ENCODE data around the gene RABGAP1L. TPM values are rescaled to one million over a fixed set of nuclear protein-coding genes. Genes with fewer than 3 reads are reported as not detected.

The RABGAP1L gene
- total RNA-seq, 1 donor from 2014 or later: 30.3 TPM

- Histone ChIP-seq H3K9me3 (ENCODE audit: control insufficient read depth in 3 of 3, low read length in 3 of 3) (no peaks in the 10 kb centered on the region), H3K36me3 (ENCODE audit: control insufficient read depth in 3 of 3, insufficient read depth in 3 of 3, low read length in 3 of 3) (peaks cover 3 to 9% (median 7%) of the 10 kb centered on the region in 3 donors)
Observed at GRCh38 chr1:174284052-174284451, 124.7 kb downstream of the RABGAP1L start.

GRCh38 chr1:174286042-174286441 is 126.7 kb downstream of the RABGAP1L start:
- H3K36me3 ChIP-seq (ENCODE audit: control insufficient read depth in 3 of 3, insufficient read depth in 3 of 3, low read length in 3 of 3): peaks cover 3 to 9% (median 7%) of the 10 kb centered on the region in 3 donors
- H3K27ac ChIP-seq (ENCODE audit: low read depth, low read length): no peak overlapping the region
- no peaks in the 10 kb centered on the region for H3K27me3 ChIP-seq (ENCODE audit: control insufficient read depth in 3 of 3, insufficient read depth in 3 of 3, low read length in 3 of 3)

More at GRCh38 chr1:174284052-174284451, 124.7 kb downstream of the RABGAP1L start:
- Histone ChIP-seq H3K4me3 (ENCODE audit: low read length in 3 of 3) (no peak overlapping the region), H3K27me3 (ENCODE audit: control insufficient read depth in 3 of 3, insufficient read depth in 3 of 3, low read length in 3 of 3) (no peaks in the 10 kb centered on the region), H3K4me1 (ENCODE audit: control insufficient read depth in 3 of 3, insufficient read depth in 3 of 3, low read length in 3 of 3) (no peaks in the 10 kb centered on the region), H3K27ac (ENCODE audit: low read depth, low read length) (no peak overlapping the region), H3K9ac (ENCODE audit: low read depth in 1 of 3, low read length in 3 of 3) (no peak overlapping the region)

GRCh38 chr1:174289644-174290310 is 130.5 kb downstream of the RABGAP1L start:
- peaks cover 0 to 4% (median 0%) of the 10 kb centered on the region in 3 donors for H3K36me3 ChIP-seq (ENCODE audit: control insufficient read depth in 3 of 3, insufficient read depth in 3 of 3, low read length in 3 of 3)
- no peaks in the 10 kb centered on the region for H3K4me1 ChIP-seq (ENCODE audit: control insufficient read depth in 3 of 3, insufficient read depth in 3 of 3, low read length in 3 of 3)
- H3K27ac ChIP-seq (ENCODE audit: low read depth, low read length): no peak overlapping the region
- H3K4me3 ChIP-seq (ENCODE audit: low read length in 3 of 3): no peak overlapping the region
- H3K9me3 ChIP-seq (ENCODE audit: control insufficient read depth in 3 of 3, low read length in 3 of 3): no peaks in the 10 kb centered on the region
- no peaks in the 10 kb centered on the region for H3K27me3 ChIP-seq (ENCODE audit: control insufficient read depth in 3 of 3, insufficient read depth in 3 of 3, low read length in 3 of 3)
- H3K9ac ChIP-seq (ENCODE audit: low read depth in 1 of 3, low read length in 3 of 3): no peak overlapping the region

More at GRCh38 chr1:174286042-174286441, 126.7 kb downstream of the RABGAP1L start:
- no peaks in the 10 kb centered on the region for H3K9me3 ChIP-seq (ENCODE audit: control insufficient read depth in 3 of 3, low read length in 3 of 3)
- no peaks in the 10 kb centered on the region for H3K4me1 ChIP-seq (ENCODE audit: control insufficient read depth in 3 of 3, insufficient read depth in 3 of 3, low read length in 3 of 3)
- H3K4me3 ChIP-seq (ENCODE audit: low read length in 3 of 3): no peak overlapping the region
- H3K9ac ChIP-seq (ENCODE audit: low read depth in 1 of 3, low read length in 3 of 3): no peak overlapping the region

GRCh38 chr1:174291059-174291458 is 131.7 kb downstream of the RABGAP1L start:
- no peak overlapping the region for H3K9ac ChIP-seq (ENCODE audit: low read depth in 1 of 3, low read length in 3 of 3)
- H3K27ac ChIP-seq (ENCODE audit: low read depth, low read length): no peak overlapping the region
- H3K9me3 ChIP-seq (ENCODE audit: control insufficient read depth in 3 of 3, low read length in 3 of 3): no peaks in the 10 kb centered on the region
- no peaks in the 10 kb centered on the region for H3K4me1 ChIP-seq (ENCODE audit: control insufficient read depth in 3 of 3, insufficient read depth in 3 of 3, low read length in 3 of 3)
- H3K27me3 ChIP-seq (ENCODE audit: control insufficient read depth in 3 of 3, insufficient read depth in 3 of 3, low read length in 3 of 3): no peaks in the 10 kb centered on the region
- H3K4me3 ChIP-seq (ENCODE audit: low read length in 3 of 3): no peak overlapping the region
- H3K36me3 ChIP-seq (ENCODE audit: control insufficient read depth in 3 of 3, insufficient read depth in 3 of 3, low read length in 3 of 3): peaks cover 0 to 4% (median 0%) of the 10 kb centered on the region in 3 donors

- Histone ChIP-seq H3K27me3 (ENCODE audit: control insufficient read depth in 3 of 3, insufficient read depth in 3 of 3, low read length in 3 of 3) (no peaks in the 10 kb centered on the region), H3K9ac (ENCODE audit: low read depth in 1 of 3, low read length in 3 of 3) (no peak overlapping the region)
Observed at GRCh38 chr1:174296309-174296708, 137.0 kb downstream of the RABGAP1L start.

GRCh38 chr1:174297351-174297750 is 138.0 kb downstream of the RABGAP1L start:
- H3K27ac ChIP-seq (ENCODE audit: low read depth, low read length): no peak overlapping the region
- no peaks in the 10 kb centered on the region for H3K4me1 ChIP-seq (ENCODE audit: control insufficient read depth in 3 of 3, insufficient read depth in 3 of 3, low read length in 3 of 3)
- H3K9ac ChIP-seq (ENCODE audit: low read depth in 1 of 3, low read length in 3 of 3): no peak overlapping the region
- no peaks in the 10 kb centered on the region for H3K27me3 ChIP-seq (ENCODE audit: control insufficient read depth in 3 of 3, insufficient read depth in 3 of 3, low read length in 3 of 3)
- peaks cover 0 to 3% (median 0%) of the 10 kb centered on the region in 3 donors for H3K36me3 ChIP-seq (ENCODE audit: control insufficient read depth in 3 of 3, insufficient read depth in 3 of 3, low read length in 3 of 3)
- no peak overlapping the region for H3K4me3 ChIP-seq (ENCODE audit: low read length in 3 of 3)
- H3K9me3 ChIP-seq (ENCODE audit: control insufficient read depth in 3 of 3, low read length in 3 of 3): peaks cover under 1 to 3% (median 2%) of the 10 kb centered on the region in 3 donors

More at GRCh38 chr1:174296309-174296708, 137.0 kb downstream of the RABGAP1L start:
- Histone ChIP-seq H3K4me3 (ENCODE audit: low read length in 3 of 3) (no peak overlapping the region), H3K27ac (ENCODE audit: low read depth, low read length) (no peak overlapping the region), H3K9me3 (ENCODE audit: control insufficient read depth in 3 of 3, low read length in 3 of 3) (peaks cover 0 to 2% (median 0%) of the 10 kb centered on the region in 3 donors), H3K36me3 (ENCODE audit: control insufficient read depth in 3 of 3, insufficient read depth in 3 of 3, low read length in 3 of 3) (no peaks in the 10 kb centered on the region), H3K4me1 (ENCODE audit: control insufficient read depth in 3 of 3, insufficient read depth in 3 of 3, low read length in 3 of 3) (no peaks in the 10 kb centered on the region)

GRCh38 chr1:174301295-174302077 is 142.2 kb downstream of the RABGAP1L start:
- Histone ChIP-seq H3K27ac (ENCODE audit: low read depth, low read length) (no peak overlapping the region), H3K9ac (ENCODE audit: low read depth in 1 of 3, low read length in 3 of 3) (no peak overlapping the region), H3K4me1 (ENCODE audit: control insufficient read depth in 3 of 3, insufficient read depth in 3 of 3, low read length in 3 of 3) (no peaks in the 10 kb centered on the region), H3K36me3 (ENCODE audit: control insufficient read depth in 3 of 3, insufficient read depth in 3 of 3, low read length in 3 of 3) (peaks cover 0 to 3% (median 0%) of the 10 kb centered on the region in 3 donors), H3K4me3 (ENCODE audit: low read length in 3 of 3) (no peak overlapping the region), H3K27me3 (ENCODE audit: control insufficient read depth in 3 of 3, insufficient read depth in 3 of 3, low read length in 3 of 3) (no peaks in the 10 kb centered on the region), H3K9me3 (ENCODE audit: control insufficient read depth in 3 of 3, low read length in 3 of 3) (peaks cover 2 to 3% (median 3%) of the 10 kb centered on the region in 3 donors)

GRCh38 chr1:174308604-174309003 is 149.3 kb downstream of the RABGAP1L start:
- Histone ChIP-seq H3K4me3 (ENCODE audit: low read length in 3 of 3) (no peak overlapping the region), H3K9me3 (ENCODE audit: control insufficient read depth in 3 of 3, low read length in 3 of 3) (peaks cover 0 to 2% (median 0%) of the 10 kb centered on the region in 3 donors), H3K4me1 (ENCODE audit: control insufficient read depth in 3 of 3, insufficient read depth in 3 of 3, low read length in 3 of 3) (no peaks in the 10 kb centered on the region), H3K9ac (ENCODE audit: low read depth in 1 of 3, low read length in 3 of 3) (no peak overlapping the region), H3K36me3 (ENCODE audit: control insufficient read depth in 3 of 3, insufficient read depth in 3 of 3, low read length in 3 of 3) (peaks cover 0 to 7% (median 0%) of the 10 kb centered on the region in 3 donors), H3K27me3 (ENCODE audit: control insufficient read depth in 3 of 3, insufficient read depth in 3 of 3, low read length in 3 of 3) (no peaks in the 10 kb centered on the region), H3K27ac (ENCODE audit: low read depth, low read length) (no peak overlapping the region)

GRCh38 chr1:174309490-174309889 is 150.2 kb downstream of the RABGAP1L start:
- Histone ChIP-seq H3K27me3 (ENCODE audit: control insufficient read depth in 3 of 3, insufficient read depth in 3 of 3, low read length in 3 of 3) (no peaks in the 10 kb centered on the region), H3K27ac (ENCODE audit: low read depth, low read length) (no peak overlapping the region), H3K36me3 (ENCODE audit: control insufficient read depth in 3 of 3, insufficient read depth in 3 of 3, low read length in 3 of 3) (peaks cover 0 to 7% (median 0%) of the 10 kb centered on the region in 3 donors), H3K4me1 (ENCODE audit: control insufficient read depth in 3 of 3, insufficient read depth in 3 of 3, low read length in 3 of 3) (no peaks in the 10 kb centered on the region), H3K4me3 (ENCODE audit: low read length in 3 of 3) (no peak overlapping the region), H3K9ac (ENCODE audit: low read depth in 1 of 3, low read length in 3 of 3) (no peak overlapping the region), H3K9me3 (ENCODE audit: control insufficient read depth in 3 of 3, low read length in 3 of 3) (peaks cover 0 to 5% (median 0%) of the 10 kb centered on the region in 3 donors)

GRCh38 chr1:174314433-174314832 is 155.1 kb downstream of the RABGAP1L start:
- H3K36me3 ChIP-seq (ENCODE audit: control insufficient read depth in 3 of 3, insufficient read depth in 3 of 3, low read length in 3 of 3): peaks cover 0 to 6% (median 3%) of the 10 kb centered on the region in 3 donors
- H3K9ac ChIP-seq (ENCODE audit: low read depth in 1 of 3, low read length in 3 of 3): no peak overlapping the region
- no peak overlapping the region for H3K27ac ChIP-seq (ENCODE audit: low read depth, low read length)
- H3K4me1 ChIP-seq (ENCODE audit: control insufficient read depth in 3 of 3, insufficient read depth in 3 of 3, low read length in 3 of 3): no peaks in the 10 kb centered on the region
- peaks cover 4 to 10% (median 7%) of the 10 kb centered on the region in 3 donors for H3K9me3 ChIP-seq (ENCODE audit: control insufficient read depth in 3 of 3, low read length in 3 of 3)
- H3K4me3 ChIP-seq (ENCODE audit: low read length in 3 of 3): no peak overlapping the region
- no peaks in the 10 kb centered on the region for H3K27me3 ChIP-seq (ENCODE audit: control insufficient read depth in 3 of 3, insufficient read depth in 3 of 3, low read length in 3 of 3)

Measured in skeletal muscle tissue (tissue), 4 donors.